Medulla oblongata (tissue), 1 donor: ENCODE measurements around the gene CALML5.
A peak's percentile ranks its signal among the peaks of the same experiment; 100 is the strongest.

ENCODE experiments used
- DNase-seq: peaks from one replicate; pipeline ENCODE4 v3.0.0-alpha.2; 2015; ENCODE audit errors: extremely low spot score

Gene CALML5

GRCh38 chr10:5500910-5501309 lies 1.5 kb upstream of the CALML5 start:
- no peak for DNase-seq

GRCh38 chr10:5500162-5500670 lies 846 bp upstream of the CALML5 start:
- no peak for DNase-seq

GRCh38 chr10:5498791-5499492 lies 428 bp downstream of the CALML5 start:
- no peak for DNase-seq

GRCh38 chr10:5497948-5498730 lies 1.2 kb downstream of the CALML5 start:
- no peak for DNase-seq

- DNase-seq = no peak
Observed at GRCh38 chr10:5497289-5497688, 2.1 kb downstream of the CALML5 start.

GRCh38 chr10:5496261-5497250 lies 2.8 kb downstream of the CALML5 start:
- no peak for DNase-seq

GRCh38 chr10:5494611-5495010 lies 4.8 kb downstream of the CALML5 start:
- no peak for DNase-seq

- no peak for DNase-seq
Observed at GRCh38 chr10:5493691-5494090, 5.7 kb downstream of the CALML5 start.

GRCh38 chr10:5492929-5493576 lies 6.3 kb downstream of the CALML5 start:
- no peak for DNase-seq

- no peak for DNase-seq
Observed at GRCh38 chr10:5492322-5492855, 7.0 kb downstream of the CALML5 start.

GRCh38 chr10:5491477-5491876 lies 7.9 kb downstream of the CALML5 start:
- peak; percentile 15 for DNase-seq

- DNase-seq = no peak
Observed at GRCh38 chr10:5490698-5491464, 8.5 kb downstream of the CALML5 start.

- no peak for DNase-seq
Observed at GRCh38 chr10:5490032-5490431, 9.3 kb downstream of the CALML5 start.

GRCh38 chr10:5488272-5489161 lies 10.9 kb downstream of the CALML5 start:
- no peak for DNase-seq

- no peak for DNase-seq
Observed at GRCh38 chr10:5486853-5487235, 12.5 kb downstream of the CALML5 start.

- no peak for DNase-seq
Observed at GRCh38 chr10:5485948-5486852, 13.2 kb downstream of the CALML5 start.

GRCh38 chr10:5485290-5485689 lies 14.1 kb downstream of the CALML5 start:
- DNase-seq = no peak

- DNase-seq = no peak
Observed at GRCh38 chr10:5484205-5484604, 15.2 kb downstream of the CALML5 start.
